Measurements from ENCODE around the gene IL18BP. TPM values are rescaled to one million over a fixed set of nuclear protein-coding genes. Genes with fewer than 3 reads are reported as not detected.

The IL18BP gene
- total RNA-seq, 1 donor from 2014 or later: 9.6 TPM

DNA sequence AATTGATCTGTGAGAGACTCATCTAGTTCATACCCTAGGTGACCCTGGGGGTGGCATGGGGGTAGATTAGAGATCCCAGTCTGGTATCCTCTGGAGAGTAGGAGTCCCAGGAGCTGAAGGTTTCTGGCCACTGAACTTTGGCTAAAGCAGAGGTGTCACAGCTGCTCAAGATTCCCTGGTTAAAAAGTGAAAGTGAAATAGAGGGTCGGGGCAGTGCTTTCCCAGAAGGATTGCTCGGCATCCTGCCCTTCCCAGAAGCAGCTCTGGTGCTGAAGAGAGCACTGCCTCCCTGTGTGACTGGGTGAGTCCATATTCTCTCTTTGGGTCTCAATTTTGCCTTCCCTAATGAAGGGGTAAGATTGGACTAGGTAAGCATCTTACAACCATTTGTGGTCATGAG is 653 bp downstream of the IL18BP start:
- TF ChIP-seq, protein P1, sequence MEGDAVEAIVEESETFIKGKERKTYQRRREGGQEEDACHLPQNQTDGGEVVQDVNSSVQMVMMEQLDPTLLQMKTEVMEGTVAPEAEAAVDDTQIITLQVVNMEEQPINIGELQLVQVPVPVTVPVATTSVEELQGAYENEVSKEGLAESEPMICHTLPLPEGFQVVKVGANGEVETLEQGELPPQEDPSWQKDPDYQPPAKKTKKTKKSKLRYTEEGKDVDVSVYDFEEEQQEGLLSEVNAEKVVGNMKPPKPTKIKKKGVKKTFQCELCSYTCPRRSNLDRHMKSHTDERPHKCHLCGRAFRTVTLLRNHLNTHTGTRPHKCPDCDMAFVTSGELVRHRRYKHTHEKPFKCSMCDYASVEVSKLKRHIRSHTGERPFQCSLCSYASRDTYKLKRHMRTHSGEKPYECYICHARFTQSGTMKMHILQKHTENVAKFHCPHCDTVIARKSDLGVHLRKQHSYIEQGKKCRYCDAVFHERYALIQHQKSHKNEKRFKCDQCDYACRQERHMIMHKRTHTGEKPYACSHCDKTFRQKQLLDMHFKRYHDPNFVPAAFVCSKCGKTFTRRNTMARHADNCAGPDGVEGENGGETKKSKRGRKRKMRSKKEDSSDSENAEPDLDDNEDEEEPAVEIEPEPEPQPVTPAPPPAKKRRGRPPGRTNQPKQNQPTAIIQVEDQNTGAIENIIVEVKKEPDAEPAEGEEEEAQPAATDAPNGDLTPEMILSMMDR (IDR thresholded peaks at IDR 0.05): no peak
- H3K4me3 Mint-ChIP-seq (ENCODE audit: unreplicated experiment): peak overlapping the region; percentile 61
- peaks cover 21% of the 10 kb centered on the region for H3K36me3 Mint-ChIP-seq (ENCODE audit: unreplicated experiment)
- H3K27me3 Mint-ChIP-seq (ENCODE audit: unreplicated experiment): no peaks in the 10 kb centered on the region
- DNase-seq (ENCODE audit: extremely low spot score, unreplicated experiment): no peak
- H3K27ac Mint-ChIP-seq (ENCODE audit: unreplicated experiment): peak overlapping the region; percentile 88
- peaks cover 25% of the 10 kb centered on the region for H3K4me1 Mint-ChIP-seq (ENCODE audit: unreplicated experiment)
- H3K9me3 Mint-ChIP-seq (ENCODE audit: unreplicated experiment): no peaks in the 10 kb centered on the region

DNA sequence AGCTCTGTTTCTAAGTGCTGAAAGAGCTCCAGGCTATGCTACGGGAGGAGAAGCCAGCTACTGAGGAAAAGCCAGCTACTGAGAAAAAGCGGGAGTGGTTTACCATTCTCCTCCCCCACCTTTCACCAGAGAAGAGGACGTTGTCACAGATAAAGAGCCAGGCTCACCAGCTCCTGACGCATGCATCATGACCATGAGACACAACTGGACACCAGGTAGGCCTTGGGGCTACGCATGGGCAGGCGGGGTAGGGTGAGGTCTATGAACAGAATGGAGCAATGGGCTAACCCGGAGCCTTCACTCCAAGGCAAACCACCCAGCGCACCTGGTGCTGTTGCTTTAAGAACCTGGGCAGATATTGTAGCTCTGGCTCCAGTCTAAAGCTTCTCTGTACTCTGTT is 1.1 kb downstream of the IL18BP start:
- Mint-ChIP-seq H3K27ac (ENCODE audit: unreplicated experiment) (peak overlapping the region; percentile 88), H3K9me3 (ENCODE audit: unreplicated experiment) (no peaks in the 10 kb centered on the region)
- no peak for DNase-seq (ENCODE audit: extremely low spot score, unreplicated experiment)

DNA sequence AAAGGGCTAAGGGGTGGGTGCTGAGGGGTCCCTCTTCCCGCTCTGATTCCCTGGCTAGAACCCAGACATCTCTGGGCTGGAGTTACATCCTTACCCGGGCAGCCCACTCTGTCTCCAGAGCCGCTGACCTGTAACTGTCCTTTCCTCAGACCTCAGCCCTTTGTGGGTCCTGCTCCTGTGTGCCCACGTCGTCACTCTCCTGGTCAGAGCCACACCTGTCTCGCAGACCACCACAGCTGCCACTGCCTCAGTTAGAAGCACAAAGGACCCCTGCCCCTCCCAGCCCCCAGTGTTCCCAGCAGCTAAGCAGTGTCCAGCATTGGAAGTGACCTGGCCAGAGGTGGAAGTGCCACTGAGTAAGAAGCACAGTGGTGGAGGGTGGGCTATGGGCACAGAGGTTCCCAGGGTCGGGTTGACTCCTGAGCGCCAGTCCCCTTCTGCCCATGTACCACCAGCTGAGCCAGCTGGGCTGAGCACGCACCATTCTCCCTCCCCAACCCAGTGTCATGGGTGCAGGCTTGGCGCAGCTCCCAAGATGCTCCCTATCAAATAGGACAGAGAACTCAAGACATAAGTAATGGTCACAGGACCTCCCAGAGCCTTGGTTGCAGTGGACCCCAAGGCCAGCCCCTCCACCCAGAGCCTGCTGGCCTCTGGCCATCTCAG is 1.6 kb downstream of the IL18BP start:
- Mint-ChIP-seq H3K36me3 (ENCODE audit: unreplicated experiment) (peaks cover 22% of the 10 kb centered on the region), H3K27me3 (ENCODE audit: unreplicated experiment) (no peaks in the 10 kb centered on the region)

More for the DNA sequence above, 1.1 kb downstream of the IL18BP start:
- Mint-ChIP-seq H3K36me3 (ENCODE audit: unreplicated experiment) (peaks cover 21% of the 10 kb centered on the region), H3K27me3 (ENCODE audit: unreplicated experiment) (no peaks in the 10 kb centered on the region), H3K4me3 (ENCODE audit: unreplicated experiment) (peak overlapping the region; percentile 61), H3K4me1 (ENCODE audit: unreplicated experiment) (peaks cover 25% of the 10 kb centered on the region)
- TF ChIP-seq, protein P1 (IDR thresholded peaks at IDR 0.05): no peak

DNA sequence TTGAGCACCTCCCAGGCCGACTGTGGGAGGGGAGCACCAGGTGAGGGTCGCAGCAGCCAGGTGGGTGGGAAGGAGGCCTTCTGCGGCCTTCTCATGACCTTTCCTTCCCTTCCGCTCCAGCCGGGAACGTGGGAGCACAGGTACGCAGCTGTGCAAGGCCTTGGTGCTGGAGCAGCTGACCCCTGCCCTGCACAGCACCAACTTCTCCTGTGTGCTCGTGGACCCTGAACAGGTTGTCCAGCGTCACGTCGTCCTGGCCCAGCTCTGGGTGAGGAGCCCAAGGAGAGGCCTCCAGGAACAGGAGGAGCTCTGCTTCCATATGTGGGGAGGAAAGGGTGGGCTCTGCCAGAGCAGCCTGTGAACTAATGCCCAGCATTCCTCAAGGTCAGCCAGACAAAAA is 2.6 kb downstream of the IL18BP start:
- Mint-ChIP-seq H3K4me3 (ENCODE audit: unreplicated experiment) (no peak overlapping the region), H3K36me3 (ENCODE audit: unreplicated experiment) (peaks cover 30% of the 10 kb centered on the region), H3K9me3 (ENCODE audit: unreplicated experiment) (no peaks in the 10 kb centered on the region), H3K4me1 (ENCODE audit: unreplicated experiment) (peaks cover 25% of the 10 kb centered on the region), H3K27ac (ENCODE audit: unreplicated experiment) (peak overlapping the region; percentile 27), H3K27me3 (ENCODE audit: unreplicated experiment) (no peaks in the 10 kb centered on the region)
- TF ChIP-seq, protein P1 (IDR thresholded peaks at IDR 0.05): no peak
- no peak for DNase-seq (ENCODE audit: extremely low spot score, unreplicated experiment)

More for the DNA sequence above, 1.6 kb downstream of the IL18BP start:
- Mint-ChIP-seq H3K4me1 (ENCODE audit: unreplicated experiment) (peaks cover 25% of the 10 kb centered on the region), H3K27ac (ENCODE audit: unreplicated experiment) (peak overlapping the region; percentile 88), H3K4me3 (ENCODE audit: unreplicated experiment) (no peak overlapping the region), H3K9me3 (ENCODE audit: unreplicated experiment) (no peaks in the 10 kb centered on the region)
- no peak for DNase-seq (ENCODE audit: extremely low spot score, unreplicated experiment)
- TF ChIP-seq, protein P1 (IDR thresholded peaks at IDR 0.05): no peak

DNA sequence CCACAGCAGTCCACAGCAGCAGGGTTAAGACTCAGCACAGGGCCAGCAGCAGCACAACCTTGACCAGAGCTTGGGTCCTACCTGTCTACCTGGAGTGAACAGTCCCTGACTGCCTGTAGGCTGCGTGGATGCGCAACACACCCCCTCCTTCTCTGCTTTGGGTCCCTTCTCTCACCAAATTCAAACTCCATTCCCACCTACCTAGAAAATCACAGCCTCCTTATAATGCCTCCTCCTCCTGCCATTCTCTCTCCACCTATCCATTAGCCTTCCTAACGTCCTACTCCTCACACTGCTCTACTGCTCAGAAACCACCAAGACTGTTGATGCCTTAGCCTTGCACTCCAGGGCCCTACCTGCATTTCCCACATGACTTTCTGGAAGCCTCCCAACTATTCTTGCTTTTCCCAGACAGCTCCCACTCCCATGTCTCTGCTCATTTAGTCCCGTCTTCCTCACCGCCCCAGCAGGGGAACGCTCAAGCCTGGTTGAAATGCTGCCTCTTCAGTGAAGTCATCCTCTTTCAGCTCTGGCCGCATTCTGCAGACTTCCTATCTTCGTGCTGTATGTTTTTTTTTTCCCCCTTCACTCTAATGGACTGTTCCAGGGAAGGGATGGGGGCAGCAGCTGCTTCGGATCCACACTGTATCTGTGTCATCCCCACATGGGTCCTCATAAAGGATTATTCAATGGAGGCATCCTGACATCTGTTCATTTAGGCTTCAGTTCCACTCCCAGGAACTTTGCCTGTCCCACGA is 3.3 kb downstream of the IL18BP start:
- DNase-seq (ENCODE audit: extremely low spot score, unreplicated experiment): no peak

More for the DNA sequence above, 3.3 kb downstream of the IL18BP start:
- H3K27ac Mint-ChIP-seq (ENCODE audit: unreplicated experiment): peak overlapping the region; percentile 67
- no peaks in the 10 kb centered on the region for H3K9me3 Mint-ChIP-seq (ENCODE audit: unreplicated experiment)
- H3K4me3 Mint-ChIP-seq (ENCODE audit: unreplicated experiment): no peak overlapping the region
- H3K36me3 Mint-ChIP-seq (ENCODE audit: unreplicated experiment): peaks cover 34% of the 10 kb centered on the region
- TF ChIP-seq, protein P1 (IDR thresholded peaks at IDR 0.05): no peak
- H3K4me1 Mint-ChIP-seq (ENCODE audit: unreplicated experiment): peaks cover 25% of the 10 kb centered on the region
- no peaks in the 10 kb centered on the region for H3K27me3 Mint-ChIP-seq (ENCODE audit: unreplicated experiment)

All from osteocyte (in vitro differentiated cells).